Naive thymus-derived CD8-positive, alpha-beta T cell (primary cell): Measurements from ENCODE around the gene PROK2. TPM values are rescaled to one million over a fixed set of nuclear protein-coding genes. Genes with fewer than 3 reads are reported as not detected.
A peak's percentile ranks its signal among the peaks of the same experiment; 100 is the strongest.

Source experiments
- ATAC-seq, 2 donors: fragments of 150-1000 bp; cut with Tn5 transposase in 1 of 2; sonication (Bioruptor Pico), chemical (Tn5 transposase) in 1 of 2; 1 replicate in 1 of 2; 2 replicates in 1 of 2; pipeline ENCODE4 v1.10.0; 2021; ENCODE audit warnings: mild to moderate bottlenecking in 2 of 2, moderate library complexity in 2 of 2
- POLR2A ChIA-PET: fragments of 350-600 bp; sonication (Branson Sonifier 250); formaldehyde crosslinking; loops from one replicate; lab custom pipeline; 2021; ENCODE audit warnings: antibody characterized with exemption; lab: Charles Lee
- DNase-seq, 10 donors: peaks; one replicate each; pipeline versions ENCODE4 v3.0.0 to v3.0.0-alpha.2; 2020 to 2022
- H3K27ac Mint-ChIP-seq, 10 donors: one replicate each; pipeline ENCODE4 v1.8.0; 2020 to 2022; ENCODE audit warnings: mild to moderate bottlenecking in 10 of 10, mixed read lengths in 10 of 10, moderate library complexity in 4 of 10, inconsistent platforms in 1 of 10
- H3K27me3 Mint-ChIP-seq, 5 donors: one replicate each; pipeline ENCODE4 v1.8.0; 2021 to 2022; ENCODE audit warnings: mixed read lengths in 5 of 5
- H3K36me3 Mint-ChIP-seq, 3 donors: one replicate each; pipeline ENCODE4 v1.8.0; 2020 to 2022; ENCODE audit warnings: mixed read lengths in 3 of 3, mild to moderate bottlenecking in 2 of 3, inconsistent platforms in 1 of 3
- H3K4me1 Mint-ChIP-seq, 4 donors: one replicate each; pipeline ENCODE4 v1.8.0; 2021 to 2022; ENCODE audit warnings: mixed read lengths in 4 of 4
- H3K4me3 Mint-ChIP-seq, 10 donors: one replicate each; pipeline ENCODE4 v1.8.0; 2020 to 2022; ENCODE audit warnings: mild to moderate bottlenecking in 10 of 10, mixed read lengths in 10 of 10, moderate library complexity in 6 of 10, inconsistent platforms in 1 of 10
- H3K9me3 Mint-ChIP-seq, 9 donors: one replicate each; pipeline ENCODE4 v1.8.0; 2020 to 2022; ENCODE audit warnings: mixed read lengths in 9 of 9, mild to moderate bottlenecking in 3 of 9, inconsistent platforms in 1 of 9, moderate library complexity in 1 of 9
- polyA plus RNA-seq, 3 donors: library from polyadenylated mRNA; unstranded; fragments of 300-500 nt; fragmentation: Illumina TruSeq; gene quantifications; one replicate each; pipeline ENCODE4 v1.2.3, GENCODE V29; 2021
- total RNA-seq, 8 experiments: library from RNA in 2 of 8; stranded (reverse) in 2 of 8; gene quantifications; one replicate each; pipeline ENCODE4 v1.2.3 and lab custom pipeline; 2021 to 2026

Gene PROK2
- total and polyA plus RNA-seq, 5 experiments from 2014 or later: 0.91 TPM; not detected in 4

DNA sequence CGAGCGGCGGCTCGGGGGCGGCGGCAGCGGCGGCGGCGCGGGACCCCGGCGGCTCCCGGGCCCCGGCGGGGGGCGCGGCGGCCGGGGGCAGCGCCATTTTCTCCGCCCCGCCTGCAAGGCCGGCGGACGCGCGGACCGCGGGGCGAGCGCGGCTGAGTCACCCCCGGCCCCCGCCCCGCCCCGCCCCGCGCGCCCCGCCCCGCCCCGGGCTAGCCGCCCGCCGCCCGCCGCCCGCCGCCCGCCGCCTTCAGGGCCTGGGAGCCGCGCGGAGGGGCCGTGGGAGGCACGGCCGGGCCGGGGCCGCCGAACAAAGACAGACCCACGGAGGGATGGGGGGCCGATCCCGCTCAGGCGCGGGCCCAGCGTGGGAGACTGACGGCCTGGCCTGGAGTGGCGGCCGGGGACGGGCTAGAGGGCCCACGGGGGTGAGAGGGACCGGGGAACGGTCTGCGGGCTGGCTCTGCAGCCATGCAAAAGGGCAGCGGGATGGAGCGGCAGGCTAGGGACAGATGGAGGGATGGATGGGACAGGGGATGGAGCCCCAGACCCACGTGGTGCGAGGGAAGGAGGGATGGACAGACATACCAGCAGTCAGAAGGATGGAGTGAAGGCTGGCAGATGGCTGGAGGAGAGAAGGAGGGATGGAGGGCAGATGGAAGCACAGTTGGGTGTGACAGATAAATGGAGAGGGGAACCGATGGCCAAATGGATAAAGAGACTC lies 59.5 kb downstream of the PROK2 start, which contains the start of gene EIF4E3:
Gene EIF4E3 (minus strand): TSS at position 132 of the 721 bp plus-strand sequence. CDS start 35 bp downstream, at position 97.
- peak; percentile 24 to 43 for ATAC-seq
- DNase-seq: peak in 7 of 10 donors; percentile 22 to 58 (median 28)
- Mint-ChIP-seq H3K27me3 (no peaks in the 10 kb centered on the region), H3K9me3 (no peaks in the 10 kb centered on the region), H3K27ac (peak within 1 kb of the TSS; percentile 95 to 99 (median 96)), H3K4me3 (peak within 1 kb of the TSS; percentile 86 to 96 (median 94)), H3K4me1 (peaks cover 46 to 81% (median 65%) of the 10 kb centered on the region in 4 donors), H3K36me3 (peaks cover 0 to 5% (median 1%) of the 10 kb centered on the region in 3 donors)
- POLR2A ChIA-PET: interaction anchor here (0.6 to 1.9 kb wide), 4 partner anchors 11 to 1120 kb away, joined by 3 to 5 read pairs (median 4); no protein-coding TSS in a partner anchor

DNA sequence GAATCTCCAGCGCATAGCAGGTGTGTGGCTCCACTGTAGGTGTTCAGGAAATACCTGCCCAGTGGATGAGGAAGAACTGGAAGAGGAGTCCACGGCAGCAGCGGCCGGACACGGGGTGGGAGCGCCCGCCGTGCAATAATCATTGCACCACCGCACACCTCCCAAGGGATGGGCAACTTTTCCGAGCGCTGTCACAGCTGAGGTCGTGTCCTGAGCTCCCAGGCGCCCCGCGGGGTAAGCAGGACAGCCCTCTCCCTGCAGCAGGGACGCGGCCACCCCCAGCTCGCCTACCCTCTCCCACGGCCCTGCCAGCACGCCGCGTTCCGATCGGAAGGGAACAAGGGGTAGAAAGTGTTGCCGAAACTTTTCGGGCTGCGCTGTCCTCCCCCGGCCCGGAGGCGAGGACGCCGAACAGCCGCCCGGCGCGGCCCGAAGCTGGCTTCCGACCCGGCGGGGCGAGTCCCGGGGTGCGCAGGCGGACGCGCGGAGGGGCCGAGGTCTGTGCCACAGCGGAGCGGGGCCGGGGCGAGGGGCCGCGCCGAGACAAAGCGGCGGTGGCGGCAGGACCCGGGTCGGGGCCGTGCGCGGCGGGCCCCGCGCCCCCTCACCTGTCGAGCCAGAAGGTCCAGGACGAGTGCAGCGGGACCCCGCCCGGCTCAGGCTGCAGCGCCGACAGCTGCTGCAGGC lies 60.2 kb downstream of the PROK2 start:
- Mint-ChIP-seq H3K4me3 (peak overlapping the region; percentile 74 to 95 (median 93)), H3K9me3 (no peaks in the 10 kb centered on the region), H3K27me3 (no peaks in the 10 kb centered on the region), H3K27ac (peak overlapping the region; percentile 89 to 98 (median 96)), H3K36me3 (peaks cover 0 to 5% (median 1%) of the 10 kb centered on the region in 3 donors), H3K4me1 (peaks cover 43 to 78% (median 61%) of the 10 kb centered on the region in 4 donors)
- DNase-seq (peak in 7 of 10 donors; percentile 20 to 50 (median 39)), ATAC-seq (peak; percentile 31 to 40)
- POLR2A ChIA-PET: interaction anchor here (0.9 to 1.9 kb wide), 4 partner anchors 11 to 16 kb away, joined by 3 to 5 read pairs (median 4); no protein-coding TSS in a partner anchor

DNA sequence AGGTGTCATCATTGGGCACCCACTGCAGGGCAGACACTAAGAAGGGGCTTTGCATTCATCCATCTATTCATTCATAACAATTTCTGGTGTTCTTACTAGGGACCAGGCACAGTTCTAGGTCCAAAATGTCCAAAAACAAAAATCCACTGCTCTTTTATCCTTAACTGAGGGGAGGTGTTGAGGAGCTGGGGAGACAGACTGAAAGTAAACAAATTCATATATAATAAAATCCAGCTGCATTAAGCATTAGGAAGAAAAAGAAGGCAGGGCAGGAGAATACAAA lies 60.8 kb downstream of the PROK2 start:
- Mint-ChIP-seq H3K9me3 (no peaks in the 10 kb centered on the region), H3K27me3 (no peaks in the 10 kb centered on the region), H3K27ac (peak overlapping the region; percentile 89 to 98 (median 96)), H3K4me1 (peaks cover 44 to 78% (median 60%) of the 10 kb centered on the region in 4 donors), H3K4me3 (peak overlapping the region; percentile 74 to 95 (median 93)), H3K36me3 (peaks cover 0 to 10% (median 3%) of the 10 kb centered on the region in 3 donors)
- POLR2A ChIA-PET: interaction anchor here (0.9 to 1.9 kb wide), 4 partner anchors 10 to 15 kb away, joined by 3 to 5 read pairs (median 4); no protein-coding TSS in a partner anchor
- ATAC-seq: no peak
- DNase-seq: no peak

DNA sequence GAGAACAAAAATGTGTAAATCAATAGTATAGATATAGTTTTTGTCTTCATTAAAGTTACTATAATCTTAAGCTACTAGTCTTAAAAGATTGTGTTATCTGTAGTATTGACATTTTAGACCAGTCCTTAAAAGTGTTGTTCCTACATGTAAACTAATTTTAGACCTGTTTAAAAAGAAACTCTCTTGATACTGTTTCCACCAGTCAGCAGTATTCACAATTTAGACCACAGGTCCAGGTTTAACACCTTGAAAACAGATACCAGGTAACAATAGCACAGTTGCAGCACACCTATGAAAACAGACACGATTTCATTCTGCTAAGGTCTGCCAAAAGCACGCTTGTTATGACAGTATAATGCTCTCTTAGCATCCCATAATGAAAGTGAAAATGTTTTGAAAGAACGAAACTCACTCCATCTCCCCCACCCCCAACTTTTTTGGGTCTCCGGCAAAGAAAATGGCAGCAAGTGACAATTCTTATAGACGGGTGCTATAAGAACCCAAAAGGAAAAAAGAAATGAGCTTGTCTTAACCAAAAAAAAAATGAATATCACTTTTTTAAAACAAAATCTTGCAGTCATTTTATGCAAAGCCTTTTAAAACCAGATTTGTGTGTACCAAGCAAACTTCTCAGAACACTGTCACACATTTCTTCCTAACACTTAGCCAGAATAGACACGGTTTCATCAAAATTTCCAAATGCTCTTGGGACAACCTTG lies 61.3 kb downstream of the PROK2 start:
- no peaks in the 10 kb centered on the region for H3K27me3 Mint-ChIP-seq
- ATAC-seq (peak; percentile 38 to 56), DNase-seq (peak in 8 of 10 donors; percentile 30 to 79 (median 68))
- peak overlapping the region; percentile 89 to 98 (median 96) for H3K27ac Mint-ChIP-seq
- peak overlapping the region; percentile 74 to 95 (median 93) for H3K4me3 Mint-ChIP-seq
- H3K36me3 Mint-ChIP-seq: peaks cover 0 to 14% (median 3%) of the 10 kb centered on the region in 3 donors
- no peaks in the 10 kb centered on the region for H3K9me3 Mint-ChIP-seq
- H3K4me1 Mint-ChIP-seq: peaks cover 47 to 78% (median 62%) of the 10 kb centered on the region in 4 donors
- POLR2A ChIA-PET: interaction anchor here (1.9 kb wide), 1 partner anchor 13 kb away, joined by 5 read pairs; no protein-coding TSS in a partner anchor

DNA sequence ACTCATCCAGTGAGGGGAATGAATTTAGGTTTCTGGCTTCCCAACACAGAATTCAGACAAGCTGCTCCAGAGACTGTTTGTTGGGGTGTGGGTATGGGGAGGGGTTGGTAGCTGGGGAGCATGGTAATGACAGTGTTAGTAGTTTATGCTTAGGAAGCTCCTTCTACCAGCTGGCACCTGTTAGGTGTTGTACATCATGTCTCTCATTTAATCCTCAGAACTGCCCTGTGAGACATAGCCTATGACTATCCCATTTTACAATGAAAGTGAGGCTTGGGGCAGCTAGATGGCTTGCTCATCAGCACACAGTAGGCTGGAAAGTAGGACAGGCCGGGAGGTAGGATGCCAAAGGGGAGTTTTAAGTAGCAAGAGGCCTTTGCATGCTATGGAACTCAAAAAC lies 62.3 kb downstream of the PROK2 start:
- DNase-seq: no peak
- peaks cover 48 to 81% (median 67%) of the 10 kb centered on the region in 4 donors for H3K4me1 Mint-ChIP-seq
- no peaks in the 10 kb centered on the region for H3K9me3 Mint-ChIP-seq
- POLR2A ChIA-PET: interaction anchor here (0.5 kb wide), 1 partner anchor 637 kb away, joined by 4 read pairs; no protein-coding TSS in a partner anchor
- peak overlapping the region; percentile 52 to 95 (median 80) for H3K4me3 Mint-ChIP-seq
- H3K27me3 Mint-ChIP-seq: no peaks in the 10 kb centered on the region
- peak overlapping the region; percentile 89 to 98 (median 96) for H3K27ac Mint-ChIP-seq
- ATAC-seq: no peak
- peaks cover 0 to 14% (median 3%) of the 10 kb centered on the region in 3 donors for H3K36me3 Mint-ChIP-seq

Other genes starting within 250 kb of the PROK2 start
- gene FOXP1, start 201.4 kb downstream of the PROK2 start, total RNA-seq: 100 to 1,000 TPM; 420 to 443 TPM
- 100 to 1,000 TPM; 280 to 382 (median 361) TPM for gene FOXP1, start 201.4 kb downstream of the PROK2 start, polyA plus RNA-seq
- gene EIF4E3, start 59.7 kb downstream of the PROK2 start, total RNA-seq: 10 to 100 TPM; 37.8 to 38.2 TPM
- 10 to 100 TPM; 23.3 to 48.3 (median 32.1) TPM for gene EIF4E3, start 59.7 kb downstream of the PROK2 start, polyA plus RNA-seq
- under 1 TPM in 1 of 2 experiments, not detected in 1; 0.16 TPM for gene GPR27, start 31.3 kb downstream of the PROK2 start, total RNA-seq
- under 1 TPM; 0.11 to 0.87 (median 0.18) TPM for gene GPR27, start 31.3 kb downstream of the PROK2 start, polyA plus RNA-seq